Fibroblast of lung (primary cell): Measurements from ENCODE around the gene ERGIC3.

Experiments
- CTCF ChIP-seq, 2 donors: IDR thresholded peaks in 1 of 2; conservative IDR thresholded peaks in 1 of 2; 1 replicate in 1 of 2; 2 replicates in 1 of 2; pipeline ENCODE4 v1.5.1; 2011 to 2012; ENCODE audit warnings: low read length in 2 of 2, control low read depth in 1 of 2, inconsistent platforms in 1 of 2, low read depth in 1 of 2, mild to moderate bottlenecking in 1 of 2
- EZH2 ChIP-seq: IDR thresholded peaks from 2 replicates; pipeline ENCODE4 v1.5.1; 2012; ENCODE audit warnings: low read length, control low read depth, mild to moderate bottlenecking; ENCODE audit errors: missing control alignments

- TF ChIP-seq CTCF (conservative IDR thresholded peaks at IDR 0.05 in 1 of 2, IDR thresholded peaks at IDR 0.05 in 1 of 2; ENCODE audit: low read depth in 1 of 2, low read length in 2 of 2) (no peak), EZH2 (no peak)
Measured at GRCh38 chr20:35598476-35598875, 56.6 kb downstream of the ERGIC3 start.
